Loucy (cell line): Measurements from ENCODE around the gene PCED1B.
A peak's percentile ranks its signal among the peaks of the same experiment; 100 is the strongest.

Experiments
- H2AFZ ChIP-seq: fragments of 200-600 bp; sonication (generic); 2 replicates; pipeline ENCODE4 v1.6.0; 2016; ENCODE audit warnings: antibody characterized with exemption, mild to moderate bottlenecking, low read length, moderate library complexity
- H3F3A ChIP-seq: fragments of 200-600 bp; 2 replicates; pipeline ENCODE4 v1.6.0; 2016; ENCODE audit warnings: antibody characterized with exemption, low read depth, mild to moderate bottlenecking
- H3K27me3 ChIP-seq: fragments of 200-600 bp; sonication (generic); 2 replicates; pipeline ENCODE4 v1.6.1; 2014; ENCODE audit warnings: low read length, mild to moderate bottlenecking; ENCODE audit not compliant: insufficient read depth, poor library complexity, severe bottlenecking
- H3K36me3 ChIP-seq: fragments of 200-600 bp; sonication (generic); 2 replicates; pipeline ENCODE4 v1.6.1; 2016; ENCODE audit warnings: low read length; ENCODE audit not compliant: insufficient read depth
- H3K4me1 ChIP-seq: fragments of 200-600 bp; sonication (generic); 2 replicates; pipeline ENCODE4 v1.5.1; 2014; ENCODE audit warnings: low read length, mild to moderate bottlenecking; ENCODE audit not compliant: insufficient read depth, poor library complexity, severe bottlenecking
- H3K4me2 ChIP-seq: fragments of 200-600 bp; sonication (generic); 2 replicates; pipeline ENCODE4 v1.6.0; 2014; ENCODE audit warnings: antibody characterized with exemption, low read length, low read depth, mild to moderate bottlenecking; ENCODE audit not compliant: poor library complexity, severe bottlenecking
- H3K4me3 ChIP-seq: fragments of 200-600 bp; sonication (generic); 2 replicates; pipeline ENCODE4 v1.5.1; 2014; ENCODE audit warnings: low read length, mild to moderate bottlenecking, mixed read lengths; ENCODE audit not compliant: poor library complexity, severe bottlenecking
- H3K79me2 ChIP-seq: fragments of 200-600 bp; sonication (generic); 2 replicates; pipeline ENCODE4 v1.6.1; 2014; ENCODE audit warnings: low read length; ENCODE audit not compliant: insufficient read depth
- H3K9ac ChIP-seq: fragments of 200-600 bp; sonication (generic); 2 replicates; pipeline ENCODE4 v1.6.0; 2014; ENCODE audit warnings: mild to moderate bottlenecking, low read depth, low read length, moderate library complexity; ENCODE audit not compliant: poor library complexity, severe bottlenecking
- H3K9me2 ChIP-seq: fragments of 200-600 bp; sonication (generic); replicated peaks from 2 replicates; pipeline ENCODE4 v1.6.1; 2016; ENCODE audit warnings: low read depth, low read length, mixed read lengths
- H3K9me3 ChIP-seq: fragments of 200-600 bp; sonication (generic); 2 replicates; pipeline ENCODE4 v1.6.1; 2014; ENCODE audit warnings: mild to moderate bottlenecking, antibody characterized with exemption, low read length, low read depth; ENCODE audit not compliant: insufficient read depth
- H4K20me1 ChIP-seq: fragments of 200-600 bp; sonication (generic); 2 replicates; pipeline ENCODE4 v1.6.0; 2014; ENCODE audit warnings: antibody characterized with exemption, low read length, mild to moderate bottlenecking; ENCODE audit not compliant: insufficient read depth, poor library complexity, severe bottlenecking
- EZH2phosphoT487 ChIP-seq: fragments of 200-600 bp; IDR thresholded peaks from 2 replicates; pipeline ENCODE4 v1.6.1; 2018; ENCODE audit warnings: antibody characterized with exemption, mild to moderate bottlenecking, moderate library complexity, borderline replicate concordance
- TF ChIP-seq, protein P1 (sequence below): fragments of 200-600 bp; sonication (generic); conservative IDR thresholded peaks from 2 replicates; pipeline ENCODE4 v1.5.1; 2014; ENCODE audit warnings: mild to moderate bottlenecking, antibody characterized with exemption, low read length

PCED1B gene

DNA sequence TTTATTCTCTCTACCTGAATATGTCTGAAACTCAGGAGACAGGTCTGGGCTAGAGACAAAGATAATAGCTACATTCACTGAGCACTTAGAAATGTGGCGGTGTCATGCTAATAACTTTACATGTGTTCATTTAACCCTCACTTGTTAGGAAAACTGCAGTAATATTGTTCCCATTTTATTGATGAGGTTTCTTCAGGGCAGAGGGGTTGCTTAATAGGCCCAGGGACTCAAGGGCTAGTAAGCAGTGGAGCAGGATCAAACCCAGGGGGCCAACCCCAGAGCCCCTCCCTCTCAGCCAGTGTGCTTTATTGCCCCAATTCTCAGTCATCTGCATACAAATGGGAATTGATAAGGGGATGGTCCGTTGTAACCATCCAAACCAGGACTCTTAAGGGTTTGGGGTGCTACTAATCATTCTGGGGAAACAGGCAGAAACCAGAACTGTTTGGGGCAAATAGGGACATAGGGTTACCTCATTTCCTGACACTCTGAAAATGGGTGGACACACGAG, 143.2 kb downstream of the PCED1B start:
- Histone ChIP-seq H3F3A (no peaks in the 10 kb centered on the region), H2AFZ (peak overlapping the region; percentile 81; the same call in 1 of the 2 replicates), H3K36me3 (no peaks in the 10 kb centered on the region), H4K20me1 (no peaks in the 10 kb centered on the region), H3K9me2 (no peaks in the 10 kb centered on the region), H3K4me3 (peak overlapping the region; percentile 39), H3K79me2 (peaks cover 21% of the 10 kb centered on the region; the same call in 1 of the 2 replicates), H3K27me3 (no peaks in the 10 kb centered on the region), H3K9me3 (no peaks in the 10 kb centered on the region), H3K9ac (peak overlapping the region; percentile 52), H3K4me2 (peak overlapping the region; percentile 59), H3K4me1 (peaks cover 46% of the 10 kb centered on the region)
- TF ChIP-seq, protein P1, sequence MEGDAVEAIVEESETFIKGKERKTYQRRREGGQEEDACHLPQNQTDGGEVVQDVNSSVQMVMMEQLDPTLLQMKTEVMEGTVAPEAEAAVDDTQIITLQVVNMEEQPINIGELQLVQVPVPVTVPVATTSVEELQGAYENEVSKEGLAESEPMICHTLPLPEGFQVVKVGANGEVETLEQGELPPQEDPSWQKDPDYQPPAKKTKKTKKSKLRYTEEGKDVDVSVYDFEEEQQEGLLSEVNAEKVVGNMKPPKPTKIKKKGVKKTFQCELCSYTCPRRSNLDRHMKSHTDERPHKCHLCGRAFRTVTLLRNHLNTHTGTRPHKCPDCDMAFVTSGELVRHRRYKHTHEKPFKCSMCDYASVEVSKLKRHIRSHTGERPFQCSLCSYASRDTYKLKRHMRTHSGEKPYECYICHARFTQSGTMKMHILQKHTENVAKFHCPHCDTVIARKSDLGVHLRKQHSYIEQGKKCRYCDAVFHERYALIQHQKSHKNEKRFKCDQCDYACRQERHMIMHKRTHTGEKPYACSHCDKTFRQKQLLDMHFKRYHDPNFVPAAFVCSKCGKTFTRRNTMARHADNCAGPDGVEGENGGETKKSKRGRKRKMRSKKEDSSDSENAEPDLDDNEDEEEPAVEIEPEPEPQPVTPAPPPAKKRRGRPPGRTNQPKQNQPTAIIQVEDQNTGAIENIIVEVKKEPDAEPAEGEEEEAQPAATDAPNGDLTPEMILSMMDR: no peak
- TF ChIP-seq EZH2phosphoT487: no peak

DNA sequence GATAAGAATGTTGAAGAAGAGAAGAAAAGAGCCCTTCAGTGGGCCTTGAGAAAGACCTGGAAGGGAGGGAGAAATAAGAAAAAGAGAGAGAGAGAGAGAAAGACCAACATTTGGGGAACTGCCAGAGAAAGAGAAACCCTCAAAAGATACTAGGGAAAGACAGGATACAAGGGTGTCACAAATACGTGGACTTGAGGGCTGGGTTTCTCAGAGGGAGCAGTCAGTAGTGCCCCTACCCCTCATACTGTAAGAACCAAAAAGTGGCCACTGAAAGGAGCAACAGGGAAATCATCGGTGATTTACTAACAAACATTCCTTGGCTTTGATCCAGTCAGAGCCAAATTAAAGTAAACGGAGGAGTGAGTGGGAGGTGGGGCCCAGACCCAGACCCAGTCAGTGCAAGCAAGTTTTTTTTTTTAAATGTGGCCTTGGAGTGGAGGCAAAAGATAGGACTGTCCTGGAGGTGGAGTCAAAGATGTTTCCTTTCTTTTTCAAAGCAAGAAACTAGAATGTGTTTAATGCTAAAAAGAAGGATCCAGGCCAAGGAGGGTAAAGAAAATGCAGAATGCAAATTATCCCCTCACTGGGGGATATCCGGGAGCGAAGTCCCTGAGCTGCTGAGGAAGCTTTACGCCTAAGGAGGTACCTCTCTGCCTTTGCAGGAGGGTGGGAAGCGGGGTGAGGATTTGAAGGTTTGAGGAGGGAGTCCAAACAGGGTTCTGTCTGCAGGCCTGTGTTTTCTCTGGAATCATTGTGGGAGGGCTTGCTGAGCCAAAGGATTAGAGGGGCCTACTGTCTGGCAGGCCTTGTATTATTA, 143.8 kb downstream of the PCED1B start:
- peak overlapping the region; percentile 81 for H2AFZ ChIP-seq
- H3K4me2 ChIP-seq: peak overlapping the region; percentile 59
- peaks cover 15% of the 10 kb centered on the region; the same call in 1 of the 2 replicates for H3K79me2 ChIP-seq
- peak overlapping the region; percentile 39 for H3K4me3 ChIP-seq
- no peaks in the 10 kb centered on the region for H3K9me3 ChIP-seq
- peak overlapping the region; percentile 52 for H3K9ac ChIP-seq
- no peaks in the 10 kb centered on the region for H3K9me2 ChIP-seq
- H3K36me3 ChIP-seq: no peaks in the 10 kb centered on the region
- H3F3A ChIP-seq: no peaks in the 10 kb centered on the region
- H4K20me1 ChIP-seq: no peaks in the 10 kb centered on the region
- peaks cover 40% of the 10 kb centered on the region for H3K4me1 ChIP-seq
- no peaks in the 10 kb centered on the region for H3K27me3 ChIP-seq
- TF ChIP-seq, protein P1: no peak
- no peak for TF ChIP-seq EZH2phosphoT487

DNA sequence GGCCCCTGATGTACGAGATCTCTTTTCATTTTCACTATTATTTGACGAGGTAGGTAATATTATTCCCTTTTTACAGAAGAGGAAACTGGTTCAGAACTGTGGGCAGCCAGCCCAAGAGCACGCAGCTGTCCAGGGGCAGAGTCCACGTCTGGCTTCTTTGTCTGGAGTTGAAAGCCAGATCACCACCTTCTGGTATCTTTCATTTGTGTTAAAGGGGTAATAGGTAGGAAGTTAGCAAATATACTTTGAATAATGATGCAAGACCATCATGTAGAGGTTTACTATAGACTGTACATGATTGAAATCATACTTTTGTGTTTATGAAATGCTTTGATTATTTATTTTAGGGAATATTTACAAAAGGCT, 144.4 kb downstream of the PCED1B start:
- Histone ChIP-seq H3K4me2 (peak overlapping the region; percentile 59), H3K9me2 (no peaks in the 10 kb centered on the region), H3K9ac (peak overlapping the region; percentile 52), H3F3A (no peaks in the 10 kb centered on the region), H3K4me1 (peaks cover 38% of the 10 kb centered on the region), H3K9me3 (no peaks in the 10 kb centered on the region), H3K4me3 (peak overlapping the region; percentile 39), H3K36me3 (no peaks in the 10 kb centered on the region), H3K79me2 (peaks cover 12% of the 10 kb centered on the region; the same call in 1 of the 2 replicates), H3K27me3 (no peaks in the 10 kb centered on the region), H2AFZ (peak overlapping the region; percentile 81), H4K20me1 (no peaks in the 10 kb centered on the region)
- TF ChIP-seq EZH2phosphoT487: no peak
- TF ChIP-seq, protein P1: no peak
